CD4-positive, alpha-beta T cell (primary cell): Measurements from ENCODE around the gene FAM222B. TPM values are rescaled to one million over a fixed set of nuclear protein-coding genes. Genes with fewer than 3 reads are reported as not detected.

Experiments
- ATAC-seq: fragments of 200-7000 bp; cut with Tn5 transposase; one replicate; pipeline ENCODE4 v1.10.0; 2022; ENCODE audit warnings: mild to moderate bottlenecking; ENCODE audit not compliant: poor library complexity
- CTCF ChIA-PET: fragments of 350-600 bp; sonication (Branson Sonifier 250); formaldehyde crosslinking; loops from one replicate; lab custom pipeline; 2021; ENCODE audit warnings: antibody characterized with exemption, inconsistent platforms; lab: Charles Lee
- POLR2A ChIA-PET: fragments of 350-600 bp; sonication (Branson Sonifier 250); formaldehyde crosslinking; loops from one replicate; lab custom pipeline; 2021; ENCODE audit warnings: antibody characterized with exemption, inconsistent platforms; lab: Charles Lee
- DNase-seq, 14 experiments: peaks; one replicate each; pipeline ENCODE4 v3.0.0-alpha.2; 2013 to 2020; ENCODE audit warnings: mixed read lengths in 2 of 14
- H3K27ac ChIP-seq, 2 donors: one replicate each; pipeline versions ENCODE4 v1.5.1 to v1.7.0; 2013; ENCODE audit warnings: low read length in 2 of 2, low read depth in 1 of 2, mild to moderate bottlenecking in 1 of 2
- H3K27me3 ChIP-seq, 2 experiments: 1 replicate in 1 of 2; 2 replicates in 1 of 2; pipeline versions ENCODE4 v1.6.1 to v1.7.0; 2013; ENCODE audit warnings: low read length in 2 of 2, control low read depth in 1 of 2, mild to moderate bottlenecking in 1 of 2, moderate library complexity in 1 of 2; ENCODE audit not compliant: insufficient read depth in 2 of 2, control insufficient read depth in 1 of 2
- H3K36me3 ChIP-seq: one replicate; pipeline ENCODE4 v1.6.1; 2013; ENCODE audit warnings: low read length, control low read depth; ENCODE audit not compliant: insufficient read depth
- H3K4me1 ChIP-seq: one replicate; pipeline ENCODE4 v1.6.1; 2013; ENCODE audit warnings: low read length, control low read depth; ENCODE audit not compliant: insufficient read depth
- H3K4me3 ChIP-seq: one replicate; pipeline ENCODE4 v1.5.1; 2013; ENCODE audit warnings: mild to moderate bottlenecking, low read length, moderate library complexity
- H3K9me3 ChIP-seq, 2 experiments: 1 replicate in 1 of 2; 2 replicates in 1 of 2; pipeline versions ENCODE4 v1.6.1 to v1.7.0; 2013; ENCODE audit warnings: low read length in 2 of 2, mild to moderate bottlenecking in 2 of 2, control low read depth in 1 of 2, moderate library complexity in 1 of 2; ENCODE audit not compliant: control insufficient read depth in 1 of 2, insufficient read depth in 1 of 2
- H3K27ac Mint-ChIP-seq: one replicate; pipeline ENCODE4 v1.8.0; 2020; ENCODE audit warnings: mixed read lengths
- H3K27me3 Mint-ChIP-seq: one replicate; pipeline ENCODE4 v1.8.0; 2021; ENCODE audit warnings: mixed read lengths
- H3K36me3 Mint-ChIP-seq: one replicate; pipeline ENCODE4 v1.8.0; 2021; ENCODE audit warnings: low read depth, mixed read lengths
- H3K4me1 Mint-ChIP-seq: one replicate; pipeline ENCODE4 v1.8.0; 2021; ENCODE audit warnings: low read depth, mixed read lengths
- H3K4me3 Mint-ChIP-seq: one replicate; pipeline ENCODE4 v1.8.0; 2020; ENCODE audit warnings: mild to moderate bottlenecking, mixed read lengths
- H3K9me3 Mint-ChIP-seq: one replicate; pipeline ENCODE4 v1.8.0; 2020; ENCODE audit warnings: mixed read lengths
- intact Hi-C, 2 experiments: fragments of 100-400 bp; cut with DNase I in 1 of 2; cut with micrococcal nuclease in 1 of 2; formaldehyde crosslinking; loops; one replicate each; pipeline versions ENCODE4 v1.15.1 to v1.9.0; 2023 to 2025; cut with DNase I, micrococcal nuclease
- total RNA-seq, 174 experiments: library from RNA in 2 of 174; stranded (reverse) in 2 of 174; gene quantifications; one replicate each; pipeline ENCODE4 v1.2.3 and lab custom pipeline; 2021 to 2026
- TF ChIP-seq, protein P1 (sequence below): fragments of 200-600 bp; IDR thresholded peaks from one replicate; pipeline ENCODE4 v1.8.0; 2022; ENCODE audit warnings: antibody characterized with exemption, mild to moderate bottlenecking

The FAM222B gene
- total RNA-seq, 2 experiments from 2014 or later, result 17.3 to 17.5 TPM

DNA sequence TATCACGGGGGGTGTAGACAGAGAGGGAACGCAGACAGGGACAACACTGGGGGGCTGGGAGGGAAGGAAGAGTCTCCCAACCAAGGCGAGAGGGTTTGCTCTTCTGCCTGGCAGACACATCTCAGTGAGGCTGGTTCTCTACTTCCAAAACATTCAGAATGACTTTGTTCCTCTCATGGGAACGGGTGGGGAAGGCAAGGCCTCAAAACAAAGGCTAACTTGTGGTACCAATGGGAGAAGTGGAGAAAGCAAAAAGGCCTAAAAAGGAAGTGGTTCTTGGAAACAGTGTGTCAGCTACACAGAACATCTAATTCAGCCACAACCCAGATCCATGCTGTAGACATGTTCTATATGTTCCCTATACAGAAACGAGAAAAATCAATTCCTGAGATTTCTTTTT is 47.4 kb upstream of the FAM222B start:
- Mint-ChIP-seq H3K36me3 (peaks cover 64% of the 10 kb centered on the region), H3K27me3 (no peaks in the 10 kb centered on the region), H3K4me3 (no peak overlapping the region), H3K9me3 (no peaks in the 10 kb centered on the region), H3K27ac (peak overlapping the region; percentile 44), H3K4me1 (peaks cover 31% of the 10 kb centered on the region)
- Histone ChIP-seq H3K36me3 (peaks cover 50% of the 10 kb centered on the region), H3K27ac (no peak overlapping the region), H3K4me3 (no peak overlapping the region), H3K4me1 (peaks cover 70% of the 10 kb centered on the region), H3K27me3 (no peaks in the 10 kb centered on the region), H3K9me3 (no peaks in the 10 kb centered on the region)
- ATAC-seq, result no peak
- intact Hi-C loops, result no loop called here
- CTCF ChIA-PET, result no interaction called here
- TF ChIP-seq, protein P1, sequence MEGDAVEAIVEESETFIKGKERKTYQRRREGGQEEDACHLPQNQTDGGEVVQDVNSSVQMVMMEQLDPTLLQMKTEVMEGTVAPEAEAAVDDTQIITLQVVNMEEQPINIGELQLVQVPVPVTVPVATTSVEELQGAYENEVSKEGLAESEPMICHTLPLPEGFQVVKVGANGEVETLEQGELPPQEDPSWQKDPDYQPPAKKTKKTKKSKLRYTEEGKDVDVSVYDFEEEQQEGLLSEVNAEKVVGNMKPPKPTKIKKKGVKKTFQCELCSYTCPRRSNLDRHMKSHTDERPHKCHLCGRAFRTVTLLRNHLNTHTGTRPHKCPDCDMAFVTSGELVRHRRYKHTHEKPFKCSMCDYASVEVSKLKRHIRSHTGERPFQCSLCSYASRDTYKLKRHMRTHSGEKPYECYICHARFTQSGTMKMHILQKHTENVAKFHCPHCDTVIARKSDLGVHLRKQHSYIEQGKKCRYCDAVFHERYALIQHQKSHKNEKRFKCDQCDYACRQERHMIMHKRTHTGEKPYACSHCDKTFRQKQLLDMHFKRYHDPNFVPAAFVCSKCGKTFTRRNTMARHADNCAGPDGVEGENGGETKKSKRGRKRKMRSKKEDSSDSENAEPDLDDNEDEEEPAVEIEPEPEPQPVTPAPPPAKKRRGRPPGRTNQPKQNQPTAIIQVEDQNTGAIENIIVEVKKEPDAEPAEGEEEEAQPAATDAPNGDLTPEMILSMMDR, result no peak
- no peak for DNase-seq
- POLR2A ChIA-PET, result no interaction called here

DNA sequence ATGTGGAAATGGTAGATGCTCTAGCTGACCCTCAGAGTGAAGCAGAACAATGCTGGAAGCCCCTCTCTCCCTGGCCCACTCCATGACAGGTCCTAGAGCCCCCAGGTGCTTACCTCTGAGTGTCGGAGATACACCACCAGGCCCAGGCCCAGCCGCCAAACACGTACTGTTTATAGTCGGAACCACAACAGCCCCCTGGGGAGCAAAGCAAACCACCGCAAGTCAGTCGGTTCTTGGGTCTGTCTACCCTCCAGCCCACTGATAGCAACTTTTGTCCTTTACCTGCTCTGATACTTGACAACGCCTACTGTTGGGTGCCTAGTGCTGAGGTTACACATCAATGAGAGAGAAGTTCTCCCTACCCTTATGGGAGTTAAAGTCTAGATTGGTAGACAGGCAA is 46.2 kb upstream of the FAM222B start:
- ChIA-PET CTCF (no interaction called here), POLR2A (no interaction called here)
- Mint-ChIP-seq H3K27ac (peak overlapping the region; percentile 71), H3K4me3 (no peak overlapping the region), H3K4me1 (peaks cover 28% of the 10 kb centered on the region), H3K9me3 (no peaks in the 10 kb centered on the region), H3K36me3 (peaks cover 74% of the 10 kb centered on the region), H3K27me3 (no peaks in the 10 kb centered on the region)
- intact Hi-C loops, result no loop called here
- H3K27ac ChIP-seq, result no peak overlapping the region
- no peaks in the 10 kb centered on the region for H3K27me3 ChIP-seq
- no peak for DNase-seq
- H3K4me1 ChIP-seq, result peaks cover 58% of the 10 kb centered on the region
- no peak for ATAC-seq
- H3K4me3 ChIP-seq, result no peak overlapping the region
- H3K9me3 ChIP-seq, result no peaks in the 10 kb centered on the region
- TF ChIP-seq, protein P1, result no peak
- H3K36me3 ChIP-seq, result peaks cover 62% of the 10 kb centered on the region

DNA sequence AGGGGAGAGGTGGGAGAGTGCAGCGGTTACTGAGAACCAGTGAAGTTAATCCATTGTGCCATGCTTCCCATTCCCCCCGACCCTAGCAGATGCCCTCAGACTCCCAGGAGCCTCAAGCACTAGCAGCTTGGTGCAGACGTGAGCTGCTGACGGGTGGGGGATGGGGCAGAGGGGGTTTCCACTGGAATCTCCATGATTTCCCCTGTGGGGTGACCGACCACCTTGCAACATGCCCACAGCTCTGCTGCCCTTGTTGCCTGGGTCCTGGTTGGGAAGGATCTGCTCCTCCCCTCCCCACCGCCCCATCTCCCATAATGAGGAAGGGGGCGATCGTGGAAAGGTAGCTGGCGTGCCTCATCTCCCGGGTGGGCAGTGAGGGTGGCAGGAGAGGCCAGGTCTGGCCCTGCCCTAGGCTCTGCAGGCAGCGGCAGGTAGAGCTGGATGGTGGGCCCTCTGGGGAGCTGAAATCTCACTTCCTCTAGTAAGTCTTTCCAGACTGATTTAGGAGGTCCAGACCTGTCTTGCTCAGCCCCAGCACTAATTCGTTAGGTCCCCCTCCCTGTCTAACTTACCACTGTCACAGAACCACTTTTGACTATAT is 45.4 kb upstream of the FAM222B start:
- Mint-ChIP-seq H3K9me3 (no peaks in the 10 kb centered on the region), H3K27me3 (no peaks in the 10 kb centered on the region), H3K4me1 (peaks cover 20% of the 10 kb centered on the region), H3K4me3 (no peak overlapping the region), H3K36me3 (peaks cover 73% of the 10 kb centered on the region), H3K27ac (no peak overlapping the region)
- ChIA-PET CTCF (no interaction called here), POLR2A (no interaction called here)
- Histone ChIP-seq H3K36me3 (peaks cover 70% of the 10 kb centered on the region), H3K4me1 (peaks cover 49% of the 10 kb centered on the region), H3K4me3 (no peak overlapping the region), H3K27ac (no peak overlapping the region), H3K27me3 (no peaks in the 10 kb centered on the region), H3K9me3 (no peaks in the 10 kb centered on the region)
- DNase-seq (no peak), ATAC-seq (no peak)
- TF ChIP-seq, protein P1, result no peak
- intact Hi-C loops, result no loop called here
